COR-L47 (cell line): Measurements from ENCODE around the gene CALHM5.
"Not testable (repeated sequence)": the region's sequence is repeated elsewhere in the genome, so short reads cannot be mapped to it uniquely, and the experiment has no call there.

ENCODE experiments used
- DNase-seq: peaks from one replicate; lab custom pipeline; 2025; lab: John Stamatoyannopoulos, UW

The CALHM5 gene

DNA sequence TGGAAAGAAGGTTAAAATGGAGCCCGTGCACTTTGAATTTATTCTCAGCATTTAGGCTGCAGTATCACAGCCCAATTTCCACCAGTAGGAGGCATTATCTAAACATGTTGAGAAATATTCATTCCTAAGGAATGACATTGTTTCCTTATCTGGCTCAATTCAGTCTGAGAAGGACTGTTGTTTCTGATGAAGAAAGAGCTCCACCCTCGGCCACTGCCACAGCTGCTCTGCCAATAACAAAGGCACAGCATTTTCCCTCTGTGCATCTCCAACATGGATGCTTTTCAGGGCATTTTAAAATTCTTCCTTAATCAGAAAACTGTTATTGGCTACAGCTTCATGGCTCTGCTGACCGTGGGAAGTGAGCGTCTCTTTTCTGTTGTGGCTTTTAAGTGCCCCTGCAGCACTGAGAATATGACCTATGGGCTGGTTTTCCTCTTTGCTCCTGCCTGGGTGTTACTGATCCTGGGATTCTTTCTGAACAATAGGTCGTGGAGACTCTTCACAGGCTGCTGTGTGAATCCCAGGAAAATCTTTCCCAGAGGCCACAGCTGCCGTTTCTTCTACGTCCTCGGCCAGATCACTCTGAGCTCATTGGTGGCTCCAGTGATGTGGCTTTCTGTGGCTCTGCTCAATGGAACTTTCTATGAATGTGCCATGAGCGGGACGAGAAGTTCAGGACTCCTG is at the start of gene CALHM5:
CALHM5 (plus strand) TSS at position 216 of the 687 bp plus-strand sequence; CDS start at position 274, 58 bp downstream.
- DNase-seq = no peak

GRCh38 chr6:116461932-116462885 is 49.2 kb upstream of the CALHM5 start:
- no peak for DNase-seq

GRCh38 chr6:116463301-116463700 is 48.1 kb upstream of the CALHM5 start:
- DNase-seq = no peak

DNA sequence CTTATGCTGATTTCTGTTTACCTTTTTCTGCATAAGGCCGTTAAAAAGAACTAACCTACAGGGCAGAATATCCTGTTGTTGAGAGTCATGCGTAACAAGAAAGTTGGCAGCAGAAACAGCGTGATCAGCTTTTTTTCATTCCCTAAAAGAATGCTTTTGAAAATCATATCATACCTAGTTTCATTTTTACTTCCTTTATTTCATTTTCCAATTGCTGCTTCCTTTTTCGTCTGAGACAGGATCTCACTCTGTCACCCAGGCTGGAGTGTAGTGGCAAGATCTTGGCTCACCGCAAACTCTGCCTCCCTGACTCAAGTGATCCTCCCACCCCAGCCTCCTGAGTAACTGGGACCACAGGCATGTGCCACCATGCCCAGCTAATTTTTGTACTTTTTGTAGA is 46.2 kb upstream of the CALHM5 start:
- no peak for DNase-seq

- no peak for DNase-seq
Observed at GRCh38 chr6:116467096-116467495, 44.3 kb upstream of the CALHM5 start.

DNA sequence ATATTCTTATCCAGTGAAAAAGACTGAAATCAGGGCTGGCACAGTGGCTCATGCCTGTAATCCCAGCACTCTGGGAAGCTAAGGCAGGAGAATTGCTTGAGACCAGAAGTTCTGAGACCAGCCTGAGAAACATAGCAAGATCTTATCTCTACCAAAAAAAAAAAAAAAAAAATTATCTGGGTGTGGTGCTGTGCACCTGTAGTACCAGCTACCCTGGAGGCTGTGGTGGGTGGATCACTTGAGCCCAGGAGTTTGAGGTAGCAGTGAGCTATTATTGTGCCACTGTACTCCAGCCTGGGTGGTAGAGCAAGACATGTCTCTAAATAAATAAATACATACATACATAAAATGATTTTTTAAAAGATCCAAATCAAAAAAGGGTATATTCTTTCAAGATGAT is 43.9 kb upstream of the CALHM5 start:
- DNase-seq = no peak

GRCh38 chr6:116468293-116468692 is 43.1 kb upstream of the CALHM5 start:
- no peak for DNase-seq

- no peak for DNase-seq
Observed at GRCh38 chr6:116471531-116471930, 39.9 kb upstream of the CALHM5 start.

DNA sequence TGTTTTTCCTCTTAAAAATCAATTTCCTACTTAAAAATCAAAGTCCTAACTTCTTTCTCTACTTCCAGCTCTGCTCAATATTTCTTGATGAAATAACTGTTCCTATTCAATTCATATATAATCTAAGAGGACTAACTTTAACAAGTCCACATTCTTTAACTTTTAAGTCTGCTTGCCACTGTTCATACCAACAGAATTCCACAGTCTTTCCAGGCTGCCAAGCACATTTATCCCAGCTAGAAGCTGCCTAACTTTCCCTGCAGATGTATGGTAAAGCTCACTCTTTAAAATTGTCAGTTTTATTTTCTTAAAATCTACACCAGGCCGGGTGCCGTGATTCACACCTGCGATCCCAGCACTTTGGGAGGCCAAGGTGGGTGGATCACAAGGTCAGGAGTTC is 38.7 kb upstream of the CALHM5 start:
- DNase-seq = no peak

- DNase-seq = no peak
Observed at GRCh38 chr6:116475141-116475540, 36.3 kb upstream of the CALHM5 start.

DNA sequence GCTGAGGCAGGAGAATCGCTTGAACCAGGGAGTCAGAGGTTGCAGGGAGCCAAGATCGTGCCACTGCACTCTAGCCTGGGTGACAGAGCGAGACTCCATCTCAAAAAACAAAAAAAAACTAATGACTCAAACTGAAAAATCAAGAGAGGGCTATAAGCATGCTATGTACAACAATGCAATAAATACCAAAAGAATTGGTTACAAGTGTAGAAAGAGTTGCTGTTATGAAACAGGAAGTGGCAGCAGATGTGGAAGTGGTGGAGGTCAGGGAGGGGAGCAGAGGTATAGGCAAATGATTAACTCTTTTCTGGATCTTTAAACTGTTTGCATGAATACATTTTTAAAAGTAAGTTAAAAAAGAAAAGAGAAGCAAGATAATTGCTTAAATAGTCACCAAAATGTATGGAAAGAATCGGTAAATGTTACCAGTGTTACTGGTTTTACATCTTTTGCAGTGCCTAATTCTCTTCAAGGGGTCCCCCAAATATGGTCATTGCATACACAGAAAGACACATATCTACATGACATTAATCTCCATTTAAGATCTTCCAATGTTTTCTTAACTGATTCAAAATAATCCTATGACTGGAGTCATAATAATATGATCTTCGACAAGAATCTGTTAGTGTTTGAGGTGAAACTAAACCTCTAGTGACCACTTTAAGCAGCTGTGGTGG is 35.3 kb upstream of the CALHM5 start:
- no peak for DNase-seq

DNA sequence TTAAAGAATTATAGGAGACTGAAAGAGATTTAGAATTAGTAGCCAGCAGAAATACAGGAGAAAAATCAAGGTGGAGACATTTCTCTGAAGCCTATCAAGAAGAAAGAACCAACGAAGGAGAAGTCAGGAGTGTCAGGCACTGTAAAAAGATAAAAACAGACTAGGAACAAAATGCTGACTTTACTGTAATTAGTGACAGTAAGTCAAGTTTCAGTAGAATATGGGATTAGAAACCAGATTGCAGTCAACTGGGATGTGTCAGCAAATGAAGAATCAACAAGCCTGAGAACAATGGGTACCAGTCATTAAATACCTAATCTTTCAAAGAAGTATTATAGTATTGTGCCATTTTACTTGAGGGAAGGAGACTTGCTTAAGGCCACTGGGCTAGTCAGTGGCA is 28.7 kb upstream of the CALHM5 start:
- DNase-seq = no peak

DNA sequence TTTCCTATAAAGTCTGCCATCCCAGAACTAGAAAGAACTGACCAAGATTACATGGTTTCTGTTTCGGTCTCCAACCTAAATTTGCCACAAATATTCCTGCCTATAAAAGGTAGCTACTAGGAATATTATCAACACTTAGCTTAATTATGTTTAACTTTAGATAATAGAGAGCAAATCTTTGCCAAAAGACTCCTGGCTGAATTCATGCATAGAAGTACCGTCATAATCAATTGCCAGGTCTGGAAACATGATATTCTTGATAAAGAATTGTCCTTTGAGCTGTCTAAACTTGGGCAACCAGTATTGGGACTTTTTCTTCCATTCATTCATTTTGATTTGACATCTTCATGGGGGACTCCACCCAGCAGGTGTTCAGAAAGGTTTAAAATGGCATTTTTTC is 27.8 kb upstream of the CALHM5 start:
- no peak for DNase-seq

DNA sequence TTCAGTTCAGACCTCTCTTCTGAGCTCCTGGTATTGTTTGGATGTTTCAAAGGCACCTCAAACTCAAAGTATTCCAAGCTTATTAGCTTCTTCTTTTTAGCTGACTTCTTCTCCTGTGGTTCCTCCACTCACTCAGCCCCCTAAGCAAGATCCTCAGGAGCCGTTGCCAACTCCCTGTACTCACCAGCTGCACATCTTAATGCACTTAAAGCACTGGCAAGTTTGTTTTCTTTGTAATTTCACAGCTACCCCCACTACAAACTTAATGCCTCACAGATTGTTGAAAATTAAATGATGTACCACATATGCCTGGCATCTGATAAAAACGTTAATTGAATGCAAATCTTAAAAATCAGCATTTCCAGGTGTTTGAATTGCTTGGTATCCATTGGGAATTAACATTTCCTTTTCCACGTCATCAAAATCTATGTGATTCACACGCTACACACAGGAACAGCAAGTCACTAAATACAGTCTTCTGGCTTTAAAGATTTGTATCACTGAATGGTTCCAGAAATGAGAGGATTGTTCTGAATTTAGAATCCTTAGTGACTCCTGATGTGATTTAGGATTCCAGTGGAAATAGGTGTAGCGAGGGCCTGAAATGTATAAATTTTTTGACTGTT is 25.8 kb upstream of the CALHM5 start:
- no peak for DNase-seq

GRCh38 chr6:116491610-116492330 is 19.7 kb upstream of the CALHM5 start:
- no peak for DNase-seq

GRCh38 chr6:116492331-116493067 is 18.9 kb upstream of the CALHM5 start:
- no peak for DNase-seq

GRCh38 chr6:116495161-116495560 is 16.3 kb upstream of the CALHM5 start:
- DNase-seq = not testable (repeated sequence)

- DNase-seq = no peak
Observed at GRCh38 chr6:116497113-116497676, 14.2 kb upstream of the CALHM5 start.

- no peak for DNase-seq
Observed at GRCh38 chr6:116500969-116501433, 10.4 kb upstream of the CALHM5 start.

GRCh38 chr6:116507324-116507723 is 4.1 kb upstream of the CALHM5 start:
- no peak for DNase-seq
